GM12872 (cell line): ENCODE data around the gene MUC2.

ENCODE experiments used
- CTCF ChIP-seq: IDR thresholded peaks from 3 replicates; pipeline ENCODE4 v1.5.1; 2011; ENCODE audit warnings: low read depth, mild to moderate bottlenecking, low read length, moderate library complexity; ENCODE audit not compliant: insufficient read depth

Gene MUC2

GRCh38 chr11:1119604-1120146, 45.0 kb downstream of the MUC2 start:
- TF ChIP-seq CTCF = no peak

- no peak for TF ChIP-seq CTCF
Measured at GRCh38 chr11:1120532-1121330, 46.1 kb downstream of the MUC2 start.

DNA sequence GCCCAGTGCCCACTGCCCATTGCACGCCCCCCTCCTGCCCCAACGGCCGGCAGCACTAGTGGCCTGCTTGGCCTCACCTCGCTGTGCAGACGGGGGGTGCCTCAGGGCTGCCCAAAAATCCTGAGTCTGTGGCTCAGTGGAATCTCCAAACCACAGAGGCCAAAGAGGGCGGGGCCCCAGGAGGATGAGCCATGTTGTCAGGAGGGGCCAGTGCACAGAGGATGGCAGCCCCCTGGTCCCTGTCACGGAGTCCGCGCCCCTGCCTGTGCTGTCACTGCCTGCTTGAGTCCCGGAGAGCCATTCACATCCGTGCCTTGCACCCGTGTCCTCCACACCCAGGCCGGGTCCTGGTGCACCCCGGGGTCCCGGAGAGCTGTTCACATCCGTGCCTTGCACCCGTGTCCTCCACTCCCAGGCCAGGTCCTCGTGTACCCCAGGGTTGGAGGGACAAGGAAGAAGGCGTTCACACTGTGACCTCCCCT, 46.7 kb downstream of the MUC2 start:
- TF ChIP-seq CTCF = no peak

DNA sequence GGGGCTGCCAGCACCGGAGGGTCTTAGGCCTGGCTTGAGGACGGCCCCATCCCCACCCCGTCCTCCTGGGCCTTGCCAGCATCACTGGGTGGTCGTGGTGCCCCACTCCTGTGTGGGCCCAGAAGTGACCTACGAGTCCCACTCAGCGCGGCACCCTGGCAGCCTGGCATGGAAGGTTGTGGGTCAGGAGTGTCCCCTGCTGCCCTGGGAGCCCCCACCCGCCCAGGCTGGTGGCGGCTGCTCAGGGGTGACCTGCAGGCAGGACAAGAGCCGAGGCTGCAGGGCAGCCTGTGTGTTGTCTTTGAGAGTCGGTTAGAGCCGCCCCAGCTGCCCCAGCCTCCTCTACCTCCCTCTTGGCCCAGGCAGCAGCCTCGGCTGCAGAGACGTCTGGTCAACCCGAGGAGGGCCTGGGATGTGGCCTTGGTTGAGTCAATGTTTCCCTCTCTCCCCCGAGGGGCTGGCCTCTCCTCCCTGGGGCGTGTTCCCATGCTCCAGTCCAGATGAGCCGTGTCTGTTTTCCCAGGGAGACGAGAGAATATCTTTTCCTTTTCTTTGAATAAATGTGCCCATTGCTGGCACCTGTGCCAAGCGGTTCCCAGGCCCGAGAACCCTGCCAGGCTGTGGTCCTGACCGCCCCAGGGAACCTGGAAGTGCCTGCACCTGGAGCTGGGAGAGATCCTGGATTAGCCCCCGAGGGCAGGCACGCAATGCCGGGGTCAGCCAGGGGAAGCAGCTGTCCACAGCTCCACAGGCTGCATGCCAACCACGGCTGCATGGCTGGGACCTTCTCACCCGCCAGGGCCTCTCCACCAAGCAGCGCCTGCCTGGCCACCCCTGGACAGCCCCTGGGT, 47.4 kb downstream of the MUC2 start:
- TF ChIP-seq CTCF = no peak

GRCh38 chr11:1122664-1123002, 48.0 kb downstream of the MUC2 start:
- no peak for TF ChIP-seq CTCF

GRCh38 chr11:1123970-1124369, 49.3 kb downstream of the MUC2 start:
- no peak for TF ChIP-seq CTCF
